ENCODE data around the gene EPB41L3.

EPB41L3 gene

GRCh38 chr18:5456577-5457461, 87.0 kb downstream of the EPB41L3 start:
- no peak for TF ChIP-seq FOXP2 (optimal IDR thresholded peaks at IDR 0.05; ENCODE audit: borderline replicate concordance, extremely low read depth, extremely low read length, insufficient read depth)
- TF ChIP-seq POLR2AphosphoS5 (IDR thresholded peaks at IDR 0.05; ENCODE audit: low read depth, low read length), result no peak
- no peak for TF ChIP-seq TAF1 (IDR thresholded peaks at IDR 0.05; ENCODE audit: borderline replicate concordance, insufficient read depth, low read length)
- no peak for TF ChIP-seq SIN3A (IDR thresholded peaks at IDR 0.05; ENCODE audit: borderline replicate concordance, insufficient read depth, low read length)
- TF ChIP-seq, protein P1, sequence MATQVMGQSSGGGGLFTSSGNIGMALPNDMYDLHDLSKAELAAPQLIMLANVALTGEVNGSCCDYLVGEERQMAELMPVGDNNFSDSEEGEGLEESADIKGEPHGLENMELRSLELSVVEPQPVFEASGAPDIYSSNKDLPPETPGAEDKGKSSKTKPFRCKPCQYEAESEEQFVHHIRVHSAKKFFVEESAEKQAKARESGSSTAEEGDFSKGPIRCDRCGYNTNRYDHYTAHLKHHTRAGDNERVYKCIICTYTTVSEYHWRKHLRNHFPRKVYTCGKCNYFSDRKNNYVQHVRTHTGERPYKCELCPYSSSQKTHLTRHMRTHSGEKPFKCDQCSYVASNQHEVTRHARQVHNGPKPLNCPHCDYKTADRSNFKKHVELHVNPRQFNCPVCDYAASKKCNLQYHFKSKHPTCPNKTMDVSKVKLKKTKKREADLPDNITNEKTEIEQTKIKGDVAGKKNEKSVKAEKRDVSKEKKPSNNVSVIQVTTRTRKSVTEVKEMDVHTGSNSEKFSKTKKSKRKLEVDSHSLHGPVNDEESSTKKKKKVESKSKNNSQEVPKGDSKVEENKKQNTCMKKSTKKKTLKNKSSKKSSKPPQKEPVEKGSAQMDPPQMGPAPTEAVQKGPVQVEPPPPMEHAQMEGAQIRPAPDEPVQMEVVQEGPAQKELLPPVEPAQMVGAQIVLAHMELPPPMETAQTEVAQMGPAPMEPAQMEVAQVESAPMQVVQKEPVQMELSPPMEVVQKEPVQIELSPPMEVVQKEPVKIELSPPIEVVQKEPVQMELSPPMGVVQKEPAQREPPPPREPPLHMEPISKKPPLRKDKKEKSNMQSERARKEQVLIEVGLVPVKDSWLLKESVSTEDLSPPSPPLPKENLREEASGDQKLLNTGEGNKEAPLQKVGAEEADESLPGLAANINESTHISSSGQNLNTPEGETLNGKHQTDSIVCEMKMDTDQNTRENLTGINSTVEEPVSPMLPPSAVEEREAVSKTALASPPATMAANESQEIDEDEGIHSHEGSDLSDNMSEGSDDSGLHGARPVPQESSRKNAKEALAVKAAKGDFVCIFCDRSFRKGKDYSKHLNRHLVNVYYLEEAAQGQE (IDR thresholded peaks at IDR 0.05; ENCODE audit: insufficient read depth in 1 of 2, low read depth in 2 of 2, low read length in 2 of 2), result no peak

- TF ChIP-seq, protein P1 (IDR thresholded peaks at IDR 0.05; ENCODE audit: insufficient read depth in 1 of 2, low read depth in 2 of 2, low read length in 2 of 2), result no peak
- no peak for TF ChIP-seq SIN3A (IDR thresholded peaks at IDR 0.05; ENCODE audit: borderline replicate concordance, insufficient read depth, low read length)
Measured at GRCh38 chr18:5455674-5456073, 88.1 kb downstream of the EPB41L3 start.

- TF ChIP-seq TAF1 (IDR thresholded peaks at IDR 0.05; ENCODE audit: borderline replicate concordance, insufficient read depth, low read length) (no peak), SIN3A (IDR thresholded peaks at IDR 0.05; ENCODE audit: borderline replicate concordance, insufficient read depth, low read length) (no peak), POLR2AphosphoS5 (IDR thresholded peaks at IDR 0.05; ENCODE audit: low read depth, low read length) (no peak), FOXP2 (optimal IDR thresholded peaks at IDR 0.05; ENCODE audit: borderline replicate concordance, extremely low read depth, extremely low read length, insufficient read depth) (no peak)
Measured at GRCh38 chr18:5452943-5453443, 90.8 kb downstream of the EPB41L3 start.

- TF ChIP-seq TAF1 (IDR thresholded peaks at IDR 0.05; ENCODE audit: borderline replicate concordance, insufficient read depth, low read length) (no peak), FOXP2 (optimal IDR thresholded peaks at IDR 0.05; ENCODE audit: borderline replicate concordance, extremely low read depth, extremely low read length, insufficient read depth) (no peak), POLR2AphosphoS5 (IDR thresholded peaks at IDR 0.05; ENCODE audit: low read depth, low read length) (no peak), SIN3A (IDR thresholded peaks at IDR 0.05; ENCODE audit: borderline replicate concordance, insufficient read depth, low read length) (no peak)
- TF ChIP-seq, protein P1 (IDR thresholded peaks at IDR 0.05; ENCODE audit: insufficient read depth in 1 of 2, low read depth in 2 of 2, low read length in 2 of 2), result no peak
Measured at GRCh38 chr18:5451871-5452270, 91.9 kb downstream of the EPB41L3 start.

GRCh38 chr18:5451150-5451549, 92.6 kb downstream of the EPB41L3 start:
- TF ChIP-seq FOXP2 (optimal IDR thresholded peaks at IDR 0.05; ENCODE audit: borderline replicate concordance, extremely low read depth, extremely low read length, insufficient read depth) (no peak), TAF1 (IDR thresholded peaks at IDR 0.05; ENCODE audit: borderline replicate concordance, insufficient read depth, low read length) (no peak), SIN3A (IDR thresholded peaks at IDR 0.05; ENCODE audit: borderline replicate concordance, insufficient read depth, low read length) (no peak), POLR2AphosphoS5 (IDR thresholded peaks at IDR 0.05; ENCODE audit: low read depth, low read length) (no peak)
- TF ChIP-seq, protein P1 (IDR thresholded peaks at IDR 0.05; ENCODE audit: insufficient read depth in 1 of 2, low read depth in 2 of 2, low read length in 2 of 2), result no peak

All from PFSK-1 (cell line).